Activated CD4-positive, alpha-beta T cell treated with anti-CD3 and anti-CD28 coated beads, Interleukin-2, Interleukin-6, amounts not matched to agents 100 ng/mL and 50 ng/mL, durations not matched to agents 16 hours and 8 hours (primary cell): ENCODE results near the gene ZFYVE28.

ENCODE experiments used
- DNase-seq: peaks from one replicate; pipeline ENCODE4 v3.0.0-alpha.2; 2020

ZFYVE28 gene

DNA sequence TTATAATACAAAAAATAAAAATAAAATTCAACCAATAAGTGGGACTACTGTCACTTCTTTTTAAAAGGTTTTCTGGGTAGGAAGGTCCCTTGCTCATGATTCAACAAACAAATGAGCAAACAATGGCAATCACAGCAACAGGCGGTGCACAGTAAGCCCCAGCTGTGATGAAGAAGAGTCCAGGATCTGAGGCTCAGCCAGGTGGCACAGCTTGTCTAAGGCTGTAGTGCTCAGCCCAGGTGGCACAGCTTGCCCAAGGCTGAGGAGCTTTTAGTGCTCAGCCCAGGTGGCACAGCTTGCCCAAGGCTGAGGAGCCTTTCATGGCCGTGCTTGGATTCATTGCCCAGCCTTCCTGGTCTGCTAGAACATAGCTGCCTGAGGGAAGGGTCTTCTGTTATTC lies 75.0 kb downstream of the ZFYVE28 start:
- DNase-seq: no peak

DNA sequence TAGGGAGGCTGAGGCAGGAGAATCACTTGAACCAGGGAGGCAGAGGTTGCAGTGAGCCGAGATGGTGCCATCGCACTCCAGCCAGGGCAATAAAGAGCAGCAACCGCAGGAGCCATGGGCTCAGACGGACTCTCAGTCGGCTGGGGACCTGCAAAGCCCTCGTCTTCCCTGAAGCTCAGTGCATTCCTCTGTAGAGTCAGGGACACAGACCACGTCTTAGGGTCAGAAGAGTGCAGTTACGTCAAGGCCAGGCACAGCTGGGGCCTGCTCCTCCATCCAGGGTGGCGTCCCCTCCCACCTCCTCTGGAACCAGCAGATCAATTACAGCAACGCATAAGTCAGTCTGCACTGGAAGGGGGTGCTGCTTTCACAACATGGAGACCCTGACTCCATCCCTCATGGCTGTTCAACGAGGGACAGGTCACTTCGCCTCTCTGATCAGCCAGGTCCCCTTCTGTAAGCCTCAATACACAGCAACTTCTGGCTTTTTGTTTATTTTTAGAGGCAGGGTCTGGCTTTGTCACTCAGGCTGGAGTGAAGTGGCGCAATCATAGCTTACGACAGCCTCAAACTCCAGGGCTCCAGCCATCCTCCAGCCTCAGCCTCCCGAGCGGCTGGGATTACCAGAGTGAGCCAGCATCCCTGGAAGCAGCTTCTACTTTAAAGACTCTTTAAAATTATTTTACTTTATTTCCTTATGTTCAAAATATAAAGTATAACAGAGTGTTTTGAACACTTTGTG lies 76.4 kb downstream of the ZFYVE28 start:
- no peak for DNase-seq

DNA sequence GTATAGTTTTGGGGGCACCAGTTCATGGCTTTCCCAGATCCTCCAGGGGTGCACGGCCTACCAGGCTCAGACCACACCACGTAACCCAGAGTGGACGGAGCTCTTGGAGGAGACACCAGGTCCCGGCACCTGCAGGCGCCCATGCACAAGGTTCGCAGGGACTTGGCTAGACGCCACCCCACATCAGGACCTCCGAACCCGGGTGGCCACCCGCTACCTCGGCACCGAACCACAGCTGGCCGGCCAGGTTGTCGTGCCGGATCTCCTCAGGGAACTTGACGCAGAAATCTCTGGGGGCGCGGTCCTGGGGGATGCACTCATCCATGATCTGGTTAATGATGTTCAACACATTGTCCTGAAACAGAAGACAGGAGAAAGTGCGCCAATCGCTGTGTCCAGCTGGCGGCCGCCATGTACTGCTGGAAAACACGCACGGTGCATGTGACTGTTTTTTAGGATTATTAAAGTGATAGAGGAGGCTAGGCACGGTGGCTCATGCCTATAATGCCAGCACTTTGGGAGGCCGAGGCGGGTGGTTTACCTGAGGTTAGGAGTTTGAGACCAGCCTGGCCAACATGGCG lies 77.1 kb downstream of the ZFYVE28 start:
- no peak for DNase-seq

DNA sequence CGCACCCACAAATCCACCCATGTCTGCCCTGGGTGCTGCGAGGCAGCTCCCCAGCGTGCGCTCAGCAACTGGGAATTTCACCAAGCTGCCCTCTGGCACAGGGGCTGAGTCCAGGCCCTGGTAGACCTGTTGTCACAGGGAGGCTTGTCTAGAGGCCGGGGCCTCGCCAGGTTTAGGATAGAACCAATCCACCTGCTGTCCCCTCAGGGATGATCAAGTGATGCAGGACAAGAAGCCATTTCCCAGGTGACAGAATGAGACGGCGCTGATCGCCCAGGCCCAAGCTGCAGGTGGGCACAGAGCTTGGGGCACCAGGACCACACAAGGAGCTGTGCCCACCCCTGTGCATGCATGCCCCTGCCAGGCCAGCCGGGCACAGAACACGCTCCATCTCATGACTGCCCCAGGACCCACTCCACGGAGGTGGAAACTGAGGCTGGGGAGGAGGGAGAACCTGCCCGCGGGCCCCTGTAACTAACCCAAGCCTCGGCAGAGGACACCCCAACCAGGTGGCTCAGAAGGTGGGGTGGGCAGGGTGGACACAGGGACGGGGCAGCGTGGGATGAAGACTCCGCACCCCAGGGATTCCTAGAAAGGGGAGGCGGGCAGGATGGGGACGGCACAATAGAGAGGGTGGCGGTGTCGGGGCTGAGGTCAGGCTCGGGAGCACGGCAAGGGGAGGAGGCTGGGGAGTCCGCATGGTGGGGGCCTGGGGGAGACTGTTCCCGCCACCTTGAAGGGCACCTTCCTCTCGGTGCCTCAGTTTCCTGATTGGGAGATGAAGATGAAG lies 78.0 kb downstream of the ZFYVE28 start:
- no peak for DNase-seq

DNA sequence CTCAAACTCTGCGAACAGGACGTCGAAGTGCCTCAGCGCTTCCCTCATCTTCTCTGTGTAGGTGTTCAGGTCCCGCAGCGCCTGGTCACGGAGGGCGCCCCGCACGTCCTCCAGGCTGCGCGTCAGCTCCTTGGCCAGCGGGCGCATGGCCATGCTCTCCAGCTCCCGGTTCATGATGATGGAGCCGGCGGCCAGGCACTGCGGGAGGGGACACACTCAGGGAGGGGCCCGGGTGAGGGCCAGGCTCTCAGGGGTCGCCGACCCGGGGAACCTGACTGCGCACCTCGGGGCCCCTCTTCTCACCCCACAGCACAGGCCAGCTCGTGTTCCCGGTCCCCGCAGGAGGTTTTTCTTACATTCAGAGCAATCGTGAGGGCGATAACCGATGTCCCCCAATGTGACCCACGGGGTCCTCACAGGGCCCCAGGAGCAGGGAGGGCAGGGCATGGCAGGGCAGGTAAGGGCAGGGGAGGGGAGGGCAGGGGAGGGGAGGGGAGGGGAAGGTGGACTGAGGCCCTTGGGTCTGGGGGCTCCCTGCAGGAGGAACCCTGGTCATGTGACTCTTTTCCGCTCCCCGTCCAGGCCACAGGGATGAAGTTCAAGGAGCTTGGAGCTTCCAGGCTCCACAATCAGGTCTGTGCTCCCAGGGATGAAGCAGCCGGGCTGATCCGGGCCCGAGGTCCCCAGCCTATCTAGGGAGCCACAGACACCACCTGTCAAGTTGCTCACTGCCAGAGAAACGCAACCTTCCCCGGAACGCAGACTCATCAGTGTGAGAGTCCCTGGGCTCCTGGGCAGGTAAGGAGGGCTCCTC lies 78.8 kb downstream of the ZFYVE28 start:
- DNase-seq: no peak

DNA sequence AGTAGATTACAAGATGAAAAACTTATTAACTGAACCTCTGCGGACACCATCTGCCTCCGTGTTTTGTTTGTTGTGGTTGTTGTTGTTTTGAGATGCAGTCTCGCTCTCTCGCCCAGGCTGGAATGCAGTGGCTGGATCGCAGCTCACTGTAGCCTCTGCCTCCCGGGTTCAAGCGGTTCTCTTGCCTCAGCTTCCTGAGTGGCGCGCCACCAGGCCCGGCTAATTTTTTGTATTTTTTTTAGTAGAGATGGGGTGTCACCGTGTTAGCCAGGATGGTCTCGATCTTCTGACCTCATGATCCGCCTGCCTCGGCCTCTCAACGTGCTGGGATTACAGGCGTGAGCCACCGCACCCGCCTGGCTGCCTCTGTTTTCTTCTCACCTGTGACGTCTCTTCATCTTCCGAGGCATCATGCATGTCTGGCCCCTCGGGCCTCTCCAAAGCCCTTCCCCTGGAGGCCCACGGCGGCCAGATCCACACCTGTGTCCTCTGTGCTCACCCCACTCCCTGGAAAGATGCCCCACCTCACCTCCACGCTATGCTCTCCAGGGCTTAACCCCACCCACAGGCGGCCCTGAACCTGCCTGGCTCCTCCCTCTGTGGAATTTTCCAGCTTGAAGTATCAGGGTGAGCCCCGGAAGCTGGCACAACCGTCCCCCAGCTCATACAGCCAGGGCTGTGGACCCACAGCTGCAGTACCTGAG lies 79.5 kb downstream of the ZFYVE28 start:
- DNase-seq: no peak

DNA sequence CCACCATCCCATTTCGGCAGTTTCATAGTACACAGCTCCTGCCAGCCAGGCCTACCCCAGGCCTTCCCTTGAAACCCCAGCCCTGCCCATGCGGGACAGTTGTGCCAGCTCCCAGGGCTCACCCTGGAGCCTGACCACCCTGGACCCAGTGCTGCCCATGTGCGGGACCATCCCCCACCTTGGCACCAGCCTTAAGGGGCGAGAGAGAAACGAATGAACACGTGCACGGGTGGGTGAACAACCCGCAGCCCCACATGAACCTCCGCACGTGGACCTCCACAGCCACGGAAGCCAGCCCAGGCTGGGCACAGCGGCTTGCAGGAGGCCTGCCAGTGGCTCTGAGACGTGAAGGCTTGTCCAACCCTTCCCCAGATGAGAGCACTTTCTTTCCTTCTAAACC lies 80.5 kb downstream of the ZFYVE28 start:
- no peak for DNase-seq

DNA sequence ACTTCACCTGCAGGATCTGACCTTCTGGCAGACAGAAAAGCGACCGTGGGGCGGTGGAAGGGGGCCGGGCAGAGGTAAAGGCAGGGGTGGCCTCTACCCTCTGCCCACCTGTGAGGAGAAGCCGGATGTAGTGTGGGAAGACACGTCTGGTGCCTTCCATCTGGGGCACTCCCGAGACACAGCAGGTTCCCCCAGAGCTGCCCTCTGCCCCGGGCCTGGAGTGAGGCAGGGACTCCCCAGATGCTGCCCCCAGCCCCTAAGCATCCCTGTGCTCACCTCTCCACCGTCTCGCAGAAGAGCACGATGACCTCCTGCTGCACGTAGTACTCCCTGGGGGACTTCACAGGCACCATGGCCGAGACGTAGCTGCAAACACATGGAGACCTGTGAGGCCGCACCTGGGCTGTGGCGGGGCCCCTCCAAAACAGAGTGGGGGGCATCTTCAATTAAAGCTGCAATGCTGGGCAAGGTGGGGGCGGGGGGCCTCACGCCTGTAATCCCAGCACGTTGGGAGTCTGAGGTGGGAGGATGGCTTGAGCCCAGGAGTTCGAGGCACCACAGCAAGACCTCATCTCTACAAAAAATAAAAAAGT lies 81.2 kb downstream of the ZFYVE28 start:
- no peak for DNase-seq

DNA sequence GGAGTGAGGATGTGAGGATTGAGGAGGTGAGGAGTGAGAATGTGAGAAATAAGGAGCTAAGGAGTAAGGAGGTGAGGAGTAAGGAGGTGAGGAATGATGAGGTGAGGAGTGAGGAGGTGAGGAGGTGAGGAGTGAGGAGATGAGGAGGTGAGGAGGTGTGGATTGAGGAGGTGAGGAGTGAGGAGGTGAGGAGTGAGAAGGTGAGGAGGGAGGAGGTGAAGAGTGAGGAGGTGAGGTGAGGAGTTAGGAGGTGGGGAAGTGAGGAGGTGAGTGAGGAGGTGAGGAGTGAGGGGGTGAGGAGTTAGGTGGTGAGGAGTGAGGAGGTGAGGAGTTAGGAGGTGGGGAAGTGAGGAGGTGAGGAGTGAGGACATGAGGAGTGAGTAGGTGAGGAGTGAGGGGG lies 81.8 kb downstream of the ZFYVE28 start:
- DNase-seq: no peak

DNA sequence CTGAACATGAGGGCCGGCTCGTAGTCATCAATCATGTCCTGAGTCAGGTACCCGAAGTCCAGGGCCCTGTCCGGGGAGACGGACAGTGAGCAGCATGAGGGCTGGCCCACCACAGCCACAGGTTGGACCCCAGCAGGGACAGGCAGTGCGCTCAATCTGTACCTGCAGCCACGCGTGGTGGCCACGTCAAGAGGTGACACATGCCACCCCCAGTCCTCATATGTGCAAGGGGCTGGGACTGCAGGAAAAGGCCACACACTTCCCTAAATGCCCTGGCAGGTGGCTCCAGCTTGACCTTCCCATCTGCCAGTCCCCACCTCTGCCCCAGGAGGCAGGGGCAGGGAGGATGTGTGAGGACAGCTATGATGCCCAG lies 82.7 kb downstream of the ZFYVE28 start:
- no peak for DNase-seq

DNA sequence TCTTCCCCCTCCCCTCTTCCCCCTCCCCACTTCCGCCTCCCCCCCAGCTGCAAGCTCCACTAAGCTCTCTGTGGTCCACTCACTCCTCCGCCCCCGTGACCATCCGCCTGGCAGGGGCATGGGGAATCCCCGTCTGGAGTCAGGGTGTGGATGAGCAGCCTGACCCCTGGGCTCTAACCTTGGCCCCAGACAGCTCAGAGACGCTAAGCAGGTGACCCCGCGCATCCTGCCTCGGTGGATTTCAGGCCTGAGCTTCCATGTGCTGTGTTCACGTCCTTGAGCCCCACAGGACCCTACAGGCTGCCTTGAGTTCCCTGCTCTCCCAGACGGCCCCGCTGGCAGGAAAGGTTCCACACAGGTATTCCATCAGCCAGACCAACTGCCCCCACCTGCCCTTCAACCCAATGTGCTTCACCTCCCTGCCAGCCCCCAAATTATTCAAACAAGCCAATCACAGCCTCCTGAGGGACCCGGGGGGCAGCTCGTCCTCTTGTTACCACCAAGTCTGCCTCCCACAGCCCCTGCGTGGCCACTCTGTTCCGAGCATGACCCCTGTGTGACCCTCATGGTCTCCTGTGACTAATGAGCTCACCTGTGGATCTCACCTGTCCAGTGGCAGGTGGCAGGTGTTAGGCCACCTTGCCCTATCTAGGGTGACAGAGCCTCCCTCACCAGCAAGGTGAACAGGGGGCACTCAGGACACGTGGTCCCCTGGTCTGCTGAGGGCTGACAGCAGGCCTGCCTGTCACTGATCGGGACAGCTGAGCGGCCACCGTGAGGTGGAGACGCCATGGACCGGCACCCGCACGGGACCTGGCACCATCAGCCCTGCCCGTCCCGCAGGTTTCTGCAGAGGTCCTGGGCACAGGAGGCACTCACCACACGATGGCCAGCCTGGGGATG lies 83.4 kb downstream of the ZFYVE28 start:
- no peak for DNase-seq

DNA sequence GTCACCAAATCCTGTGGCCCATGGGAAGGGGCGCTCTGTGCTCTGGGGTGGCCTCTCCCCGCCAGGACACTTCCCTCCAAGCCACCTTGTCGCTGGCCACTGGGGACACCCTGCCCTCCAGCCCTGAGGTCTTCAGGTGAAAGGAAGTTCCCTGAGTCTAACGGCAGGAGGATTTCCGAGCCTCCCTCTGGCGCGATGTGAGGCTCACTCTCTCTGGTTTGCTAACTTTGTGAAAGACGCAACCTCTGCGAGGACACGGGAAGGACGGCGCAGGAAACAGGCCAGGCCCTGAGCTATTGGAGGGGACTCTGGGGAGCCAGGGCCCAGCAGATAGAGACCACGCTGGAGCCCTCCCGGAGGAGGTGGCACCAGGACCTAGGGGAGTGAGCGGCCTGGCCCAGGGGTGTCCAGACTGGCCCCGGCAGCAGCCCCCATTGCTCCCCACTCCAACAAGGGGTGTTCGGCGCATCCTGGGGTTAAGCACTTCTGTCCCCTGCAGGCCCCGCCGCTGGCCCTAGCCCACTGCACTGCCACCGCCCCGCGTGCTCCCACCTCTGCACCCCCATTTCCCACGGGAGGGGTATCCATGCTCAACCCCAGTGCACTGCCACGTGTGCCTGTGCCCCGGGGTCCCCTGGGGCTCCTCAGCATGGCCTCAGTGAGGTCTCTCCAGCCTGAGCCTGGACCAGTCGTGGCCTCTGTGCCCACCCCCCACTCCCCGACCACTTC lies 84.4 kb downstream of the ZFYVE28 start:
- no peak for DNase-seq

DNA sequence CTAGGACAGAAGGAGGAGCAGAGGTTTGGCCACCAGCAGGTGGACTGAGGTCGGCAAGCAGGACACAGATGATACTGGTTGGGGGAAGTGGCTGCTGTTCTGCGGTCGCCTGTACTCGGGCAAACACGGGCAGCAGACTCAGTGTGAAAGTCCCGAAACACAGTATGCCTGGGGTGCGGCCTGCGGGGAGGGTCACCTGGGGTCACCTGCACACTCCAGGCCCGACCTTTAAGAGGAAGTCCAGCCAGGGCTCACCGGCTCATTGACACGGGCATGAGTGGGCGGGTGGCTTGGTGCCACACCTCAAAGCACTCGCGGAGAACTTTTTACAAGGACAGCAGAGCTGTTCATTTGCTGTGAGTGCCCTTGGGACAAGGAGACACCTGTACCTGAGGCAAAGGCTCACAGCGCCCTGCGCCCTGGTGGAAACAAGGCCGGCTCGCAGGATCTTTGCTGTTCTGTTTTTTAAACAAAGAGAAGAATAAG lies 85.0 kb downstream of the ZFYVE28 start:
- DNase-seq: no peak

DNA sequence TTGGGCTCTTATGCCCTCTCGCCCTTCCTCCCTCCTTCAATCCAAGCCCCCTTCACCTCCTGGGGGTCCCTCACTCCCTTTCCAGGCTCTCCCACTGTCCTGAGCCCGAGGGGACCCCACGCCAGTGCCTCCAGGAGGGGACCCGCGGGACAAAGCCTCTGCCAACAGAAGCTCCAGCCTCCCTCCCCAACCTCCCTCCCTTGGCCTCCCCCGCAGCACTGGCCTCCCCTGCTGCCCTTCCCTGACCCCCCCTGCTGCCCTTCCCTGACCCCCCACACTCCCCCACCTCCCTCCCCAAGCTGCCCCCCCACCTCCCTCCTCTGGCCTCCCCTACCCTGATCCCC lies 85.5 kb downstream of the ZFYVE28 start:
- no peak for DNase-seq

DNA sequence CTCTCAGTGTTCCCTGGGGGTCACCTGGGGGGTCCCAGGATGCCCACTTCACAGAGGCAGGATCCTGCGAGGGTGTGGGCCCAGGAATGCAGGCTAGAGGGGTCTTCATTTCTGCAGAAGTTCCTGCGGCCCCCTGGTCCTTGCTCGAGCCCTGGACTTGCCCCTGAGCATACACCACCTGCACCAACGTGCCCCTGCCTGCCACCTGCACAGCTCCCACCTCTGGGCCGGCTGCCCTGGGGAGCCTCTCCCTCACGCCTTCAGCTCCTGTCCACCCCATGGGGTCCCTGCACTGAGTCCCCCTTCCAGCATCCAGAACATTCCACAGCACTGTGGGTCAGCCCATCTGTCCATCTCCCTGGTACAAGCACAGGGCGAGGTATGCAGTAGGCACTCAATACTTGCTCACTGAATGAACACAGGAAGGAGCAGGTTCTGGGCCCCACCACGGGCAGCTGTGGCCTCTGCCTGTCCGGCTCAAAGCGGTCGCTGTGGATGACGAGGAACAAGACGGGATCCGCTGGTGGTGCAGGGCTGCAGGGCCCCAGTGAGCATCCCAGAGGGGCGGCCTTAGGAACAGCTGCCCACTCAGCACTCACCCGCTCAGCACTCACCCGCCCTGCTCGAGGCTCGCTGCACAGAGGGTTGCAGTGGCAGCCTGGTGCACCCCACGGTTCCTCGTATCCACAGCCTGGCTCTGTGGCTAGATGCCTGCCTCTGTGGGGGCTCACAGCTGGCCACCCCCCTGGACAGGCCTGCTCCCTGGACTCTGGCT lies 86.1 kb downstream of the ZFYVE28 start:
- DNase-seq: no peak

DNA sequence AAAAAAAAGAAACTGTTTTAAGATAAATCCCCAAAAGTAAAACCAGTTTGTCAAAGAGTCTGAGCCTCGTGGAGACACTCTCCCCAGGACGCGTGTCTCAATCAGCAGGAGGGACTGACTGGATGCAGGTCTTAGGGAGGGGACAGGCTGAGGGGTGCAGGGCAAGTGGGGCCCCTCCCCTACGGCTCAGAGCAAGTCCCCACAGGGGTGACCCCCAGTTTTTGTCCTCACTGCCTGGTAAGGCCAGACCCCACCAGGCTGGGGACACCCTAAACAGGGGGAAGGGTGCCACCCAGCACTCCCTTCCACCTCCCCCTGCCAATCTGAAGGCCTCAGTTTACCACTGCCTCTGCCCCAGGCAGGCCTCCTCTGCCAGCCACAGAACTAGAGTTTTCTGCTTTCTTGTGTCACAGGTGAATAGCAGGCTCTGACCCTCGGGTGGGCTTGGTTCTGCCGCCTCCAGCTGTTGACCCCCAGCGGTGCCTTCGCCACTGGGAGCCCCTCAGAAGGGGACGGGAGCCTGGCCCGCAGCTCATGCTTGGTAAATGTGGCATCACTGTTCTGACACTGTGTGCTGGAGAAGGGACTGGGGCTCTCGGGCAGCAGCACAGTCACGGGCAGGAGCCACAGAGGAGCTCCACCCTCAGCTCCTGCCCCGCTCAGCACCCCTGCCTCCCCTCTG lies 86.8 kb downstream of the ZFYVE28 start:
- no peak for DNase-seq

DNA sequence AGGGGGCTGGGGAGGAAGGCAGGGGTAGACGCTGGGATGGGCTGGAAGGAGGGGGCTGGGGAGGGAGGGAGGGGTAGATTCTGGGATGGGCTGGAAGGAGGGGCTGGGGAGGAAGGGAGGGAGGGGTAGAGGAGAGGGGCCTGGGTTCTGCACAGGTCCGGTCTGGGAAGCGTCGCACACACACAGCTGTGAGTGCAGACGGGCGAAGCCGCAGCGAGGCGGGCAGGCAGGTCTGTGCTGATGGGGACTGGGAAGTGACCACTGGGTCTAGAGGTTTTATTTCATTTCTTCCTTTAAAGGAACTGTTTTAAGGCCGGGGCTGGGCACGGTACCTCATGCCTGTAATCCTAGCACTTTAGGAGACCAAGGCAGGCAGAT lies 87.4 kb downstream of the ZFYVE28 start:
- DNase-seq: no peak

DNA sequence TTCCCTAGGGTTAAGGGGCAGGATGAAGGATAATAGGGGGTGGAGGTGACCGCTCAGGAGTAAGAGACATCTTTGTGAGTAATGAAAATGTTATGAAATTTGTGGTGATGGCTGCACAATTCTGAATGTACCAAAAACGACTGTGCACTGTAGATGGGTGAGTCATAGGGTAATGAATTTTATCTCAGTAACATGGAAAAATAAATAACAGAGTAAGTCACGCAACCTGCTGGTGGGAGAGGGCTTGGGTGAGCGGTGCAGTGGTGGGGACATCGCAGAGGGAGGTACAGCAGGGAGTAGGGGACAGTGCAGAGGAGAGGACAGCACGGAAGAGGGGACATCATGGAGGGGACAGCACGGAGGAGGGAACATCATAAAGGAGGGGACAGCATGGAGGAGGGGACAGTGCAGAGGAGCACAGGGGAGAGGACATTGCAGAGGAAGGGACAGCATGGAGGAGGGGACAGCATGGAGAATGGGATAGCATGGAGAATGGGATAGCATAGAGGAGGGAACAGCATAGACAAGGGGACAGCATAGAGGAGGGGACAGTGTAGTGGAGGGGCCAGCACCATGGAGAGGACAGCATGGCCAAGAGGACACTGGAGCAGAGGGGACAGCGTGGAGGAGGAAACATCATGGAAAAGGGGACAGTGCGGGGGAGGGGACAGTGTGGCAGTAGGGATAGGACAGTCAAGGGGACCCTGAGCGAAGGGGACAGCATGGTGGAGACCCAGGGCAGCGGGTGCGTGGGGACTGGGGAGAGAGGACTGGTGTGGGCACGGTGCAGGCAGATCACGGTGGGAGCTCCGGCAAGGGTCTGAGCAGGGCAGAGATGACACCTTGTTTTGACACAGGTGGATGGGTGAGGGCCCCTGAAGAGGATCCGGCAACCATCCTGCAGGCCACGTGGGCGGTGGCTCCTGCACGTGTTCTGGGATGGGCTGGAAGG lies 88.1 kb downstream of the ZFYVE28 start:
- DNase-seq: no peak
